Stimulated activated CD8-positive, alpha-beta memory T cell treated with anti-CD3 and anti-CD28 coated beads, Interleukin-15, amount 100 ng/mL, for 48 hours (primary cell): ENCODE results near the gene JAML.

ENCODE experiments used
- DNase-seq, 2 donors: peaks; one replicate each; pipeline ENCODE4 v3.0.0-alpha.2; 2020; ENCODE audit warnings: low read depth in 2 of 2

The JAML gene

DNA sequence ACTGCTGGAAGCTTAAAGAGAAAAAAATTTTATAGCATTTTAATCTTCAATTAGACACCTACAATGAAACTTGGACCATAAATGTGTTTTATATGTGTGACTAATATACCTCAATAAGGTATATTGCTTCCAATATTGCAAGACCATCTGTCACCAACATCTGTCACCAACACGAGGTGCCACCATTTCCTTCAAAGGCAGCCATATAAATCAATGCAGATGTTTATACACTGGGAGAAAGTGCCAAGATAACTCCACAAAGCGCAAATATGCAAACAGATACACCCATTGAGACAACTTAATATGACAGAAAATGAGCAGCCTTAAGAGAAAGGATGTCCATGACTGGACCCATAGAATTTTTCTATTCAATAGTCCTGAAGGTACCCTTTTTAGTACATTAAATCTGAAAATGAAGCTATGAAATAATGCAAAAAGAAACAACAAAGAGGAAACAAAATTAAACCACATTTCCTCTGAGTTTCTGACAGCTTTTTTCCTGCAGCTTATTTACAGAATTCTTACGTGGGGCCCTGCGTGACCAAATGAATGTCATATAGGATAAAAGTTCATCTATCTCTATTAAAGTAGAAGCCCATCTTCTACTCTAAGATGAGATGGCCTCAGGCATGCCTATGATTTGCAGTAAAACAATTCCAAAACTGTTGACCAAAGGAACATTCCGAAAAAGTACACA lies 14.8 kb upstream of the JAML start:
- no peak for DNase-seq

DNA sequence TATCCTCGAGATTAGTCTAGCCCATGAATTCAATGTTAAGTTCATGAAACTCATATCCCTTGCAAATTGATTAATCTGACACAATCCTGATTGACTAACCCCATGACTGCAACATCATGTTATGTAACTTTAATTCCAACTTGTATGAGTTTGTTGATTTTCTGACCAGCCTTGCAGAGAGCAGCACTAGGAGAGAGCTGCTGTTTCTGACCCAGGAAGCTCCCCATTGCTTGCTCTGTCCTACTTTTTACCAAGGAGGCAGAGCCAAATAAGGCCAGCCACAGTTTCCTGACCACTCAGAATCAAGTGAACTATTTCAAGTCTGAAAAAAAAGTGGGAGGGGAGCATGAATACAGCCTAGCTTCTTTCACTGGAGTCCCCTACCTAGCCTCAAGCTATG lies 14.1 kb upstream of the JAML start:
- DNase-seq, result no peak

DNA sequence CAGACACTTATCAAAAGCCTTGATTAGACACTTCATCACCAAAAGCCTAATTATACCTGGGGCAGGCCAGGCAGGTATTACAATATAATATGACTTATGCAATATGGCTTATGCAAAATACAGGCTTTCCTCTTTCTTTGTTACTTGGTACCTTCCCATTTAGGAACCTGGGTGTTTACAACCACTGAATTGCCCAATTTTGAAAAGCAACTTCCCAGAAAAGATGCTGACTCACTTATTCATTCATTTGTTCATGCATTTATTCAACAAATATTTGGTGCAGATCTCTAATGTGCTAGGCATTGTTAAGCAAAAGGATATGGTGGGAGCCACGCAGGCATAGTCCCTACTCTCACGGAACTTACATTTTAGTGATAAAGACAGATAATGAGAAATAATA lies 13.6 kb upstream of the JAML start:
- no peak for DNase-seq

DNA sequence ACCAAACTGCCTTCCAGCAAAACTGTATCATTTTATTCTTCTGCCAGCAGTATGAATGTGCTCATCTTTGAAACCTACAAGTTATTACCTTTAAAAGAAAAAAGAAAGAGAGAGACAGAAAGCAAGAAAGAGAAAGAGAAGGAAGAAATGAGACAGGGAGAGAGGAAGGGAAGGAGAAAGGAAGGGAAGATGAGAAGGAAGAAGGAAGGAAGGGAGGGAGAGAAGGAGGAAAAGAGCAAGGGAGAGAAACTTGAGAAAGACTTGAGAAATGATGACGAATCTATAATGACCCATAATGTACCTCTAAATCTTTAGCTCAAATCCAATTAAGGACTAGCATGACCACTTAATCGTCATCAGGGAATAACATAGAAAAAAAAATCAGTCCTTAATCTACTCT lies 11.4 kb upstream of the JAML start:
- no peak for DNase-seq

DNA sequence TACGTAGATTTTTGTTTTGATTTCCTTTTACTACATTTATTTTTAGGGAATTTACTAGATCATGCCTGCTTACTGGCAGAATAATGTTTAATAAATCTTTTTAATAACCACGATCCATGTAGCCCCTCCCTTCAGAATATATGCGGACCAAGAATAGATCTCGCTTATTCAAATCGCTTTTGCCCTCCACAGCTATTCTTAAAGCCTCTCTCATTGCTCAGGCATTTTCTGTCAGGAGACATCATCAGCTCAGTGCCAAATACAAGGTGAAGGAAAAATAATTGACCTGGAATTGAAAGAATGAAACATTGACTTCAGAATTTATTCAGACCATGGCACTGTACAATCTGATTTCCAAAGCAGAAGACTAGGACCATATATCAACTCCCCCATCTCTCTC lies 10.0 kb upstream of the JAML start:
- no peak for DNase-seq

DNA sequence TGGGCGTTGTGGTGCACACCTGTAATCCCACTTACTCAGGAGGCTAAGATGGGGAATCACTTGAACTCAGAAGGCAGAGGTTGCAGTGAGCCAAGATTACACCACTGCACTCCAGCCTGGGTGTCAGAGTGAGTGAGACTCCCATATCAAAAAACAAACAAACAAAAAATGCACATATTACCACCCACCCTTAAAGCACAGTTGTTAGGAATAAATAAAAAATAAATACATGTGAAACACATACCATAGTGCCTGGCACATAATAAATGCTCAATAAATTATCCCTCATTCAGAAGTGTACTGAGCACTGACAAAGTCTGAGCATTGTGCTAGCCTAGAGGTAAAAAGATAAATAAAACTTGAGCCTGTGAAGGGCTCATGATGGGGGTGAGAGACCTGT lies 9.0 kb upstream of the JAML start:
- no peak for DNase-seq

DNA sequence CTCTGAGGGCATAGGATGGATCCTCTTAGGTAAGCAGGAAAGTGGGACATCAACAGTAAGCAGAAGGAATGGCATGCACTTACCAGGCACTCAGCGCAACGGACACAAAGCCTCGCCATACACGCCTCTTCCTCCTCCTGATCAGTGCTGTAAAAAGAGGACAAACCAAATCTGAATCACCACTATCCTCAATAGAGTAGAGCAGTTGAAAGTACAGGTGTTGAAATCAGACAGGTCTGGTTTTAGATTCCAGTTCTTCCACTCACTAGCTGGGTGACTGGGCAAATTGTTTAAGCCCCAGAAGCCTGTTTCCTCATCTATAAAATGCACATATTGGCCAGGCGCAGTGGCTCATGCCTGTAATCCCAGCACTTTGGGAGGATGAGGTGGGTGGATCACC lies 8.6 kb upstream of the JAML start:
- no peak for DNase-seq

DNA sequence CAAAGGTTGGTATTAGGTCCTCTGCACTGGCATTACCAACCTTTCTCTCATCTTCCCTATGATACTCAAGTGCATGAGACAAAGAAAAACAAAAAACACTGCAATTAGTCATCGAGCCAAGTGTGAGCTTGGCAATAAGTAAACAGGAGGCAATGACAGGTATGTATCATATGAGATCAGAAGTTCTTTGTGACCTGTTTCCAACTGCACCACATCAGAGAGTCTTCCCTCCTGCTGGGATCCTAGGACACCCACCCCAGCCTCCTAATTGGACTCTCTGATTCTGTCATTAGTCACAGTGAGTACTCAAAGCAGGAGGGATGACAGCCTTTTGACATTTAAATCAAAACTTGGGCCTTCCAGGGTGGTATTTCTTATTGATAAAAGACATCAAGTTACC lies 7.8 kb upstream of the JAML start:
- no peak for DNase-seq

DNA sequence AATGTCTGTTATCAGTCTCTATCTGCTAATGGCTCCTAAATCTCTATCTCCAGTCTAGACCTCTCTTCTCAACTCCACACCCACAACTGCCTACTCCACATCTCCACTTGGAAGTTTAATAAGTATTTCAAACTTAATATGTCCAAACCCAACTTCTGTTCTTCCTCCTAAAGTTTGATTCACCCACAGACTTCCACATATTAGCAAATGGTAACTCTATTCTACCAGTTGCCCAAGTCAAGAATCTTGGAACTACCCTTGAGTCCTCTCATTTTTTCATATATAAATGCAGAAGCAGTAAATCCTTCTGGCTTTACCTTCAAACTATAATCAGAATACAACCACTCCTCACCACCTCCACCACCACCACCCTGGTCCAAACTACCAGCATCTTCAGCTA lies 6.7 kb upstream of the JAML start:
- DNase-seq, result no peak

DNA sequence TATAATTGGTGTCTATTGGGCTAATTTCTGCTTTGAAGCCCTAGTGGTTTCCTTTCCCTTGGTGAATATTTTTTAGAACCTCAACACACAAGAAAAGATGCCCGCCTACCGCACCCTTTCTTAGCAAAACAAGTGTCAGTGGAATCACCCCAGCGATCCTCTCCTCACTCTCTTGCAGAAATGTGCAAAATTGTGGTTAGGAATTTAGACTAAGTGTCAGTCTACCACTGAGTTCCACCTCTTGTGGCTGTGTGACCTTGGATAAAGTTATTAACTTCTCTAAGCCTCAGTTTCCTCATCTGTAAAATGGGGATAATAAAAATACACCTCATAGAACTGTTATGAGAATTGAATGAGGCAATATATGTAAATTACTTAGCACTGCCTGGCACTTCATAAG lies 5.3 kb upstream of the JAML start:
- no peak for DNase-seq

DNA sequence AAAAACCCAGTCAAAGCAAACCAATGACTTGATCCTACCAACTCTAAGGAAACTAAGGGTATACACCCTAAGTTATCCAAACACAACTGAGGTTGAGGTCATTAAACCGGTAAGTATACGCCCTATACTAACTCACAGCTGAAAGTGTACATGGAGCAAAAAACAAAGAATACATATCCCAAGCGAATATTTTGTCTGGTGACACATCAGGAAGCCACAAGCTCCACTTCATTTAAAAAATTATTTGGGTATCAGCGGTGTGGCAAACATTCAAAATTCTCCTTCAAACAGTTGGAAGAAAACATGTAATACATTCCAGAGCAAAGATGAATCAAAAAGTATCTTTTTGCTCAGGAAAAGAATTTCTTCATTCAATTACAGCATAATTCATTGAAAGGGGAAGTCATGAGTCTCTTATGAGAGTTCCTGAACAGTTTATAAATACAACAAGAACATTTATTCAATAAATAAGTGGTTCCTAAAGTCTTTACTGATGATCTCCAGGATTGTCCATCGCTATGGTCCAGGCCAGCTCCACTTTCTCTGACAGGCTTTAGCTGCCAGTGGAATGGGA lies 4.5 kb upstream of the JAML start:
- DNase-seq, result no peak

DNA sequence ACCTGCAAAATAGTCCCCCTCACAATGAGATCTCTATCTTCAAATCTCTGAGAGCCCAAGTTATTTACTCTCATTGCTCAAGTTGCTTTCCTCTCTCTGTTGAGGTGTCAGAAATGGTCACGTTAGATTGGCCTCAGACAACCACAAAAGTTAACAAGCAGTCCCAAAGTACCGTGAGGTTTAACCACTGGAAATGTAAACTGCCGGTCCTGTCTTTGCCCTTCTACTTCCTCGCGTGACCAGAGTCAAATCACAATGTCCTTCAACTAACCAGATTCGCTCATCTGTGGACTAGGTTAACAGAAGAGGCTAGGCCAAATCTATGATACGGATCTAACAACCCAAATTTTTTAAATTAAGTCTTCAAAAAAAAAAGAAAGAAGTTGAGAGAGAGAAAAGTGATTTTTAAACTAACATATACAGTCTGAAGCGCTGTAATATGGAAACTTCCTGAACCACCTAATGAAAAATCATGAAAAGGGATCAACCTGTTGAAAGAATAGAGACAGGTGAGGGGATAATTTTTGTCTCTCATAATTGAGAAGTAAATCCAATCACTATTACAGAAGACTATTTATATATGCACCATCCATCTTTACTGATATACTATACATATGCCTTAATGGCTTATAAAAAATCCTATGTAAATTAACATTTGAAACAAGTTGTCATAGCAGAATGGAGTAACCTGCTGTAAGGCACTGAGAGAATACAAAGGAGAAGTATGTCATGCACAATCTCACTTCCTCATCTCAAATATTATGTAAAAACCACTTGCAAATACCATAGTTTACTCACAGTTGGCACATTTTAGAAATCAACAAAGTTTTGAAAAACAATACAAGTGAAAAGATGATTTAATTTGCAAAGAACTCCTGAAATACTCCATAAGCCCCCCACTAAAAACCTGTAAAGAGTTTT lies 3.3 kb upstream of the JAML start:
- DNase-seq, result no peak

DNA sequence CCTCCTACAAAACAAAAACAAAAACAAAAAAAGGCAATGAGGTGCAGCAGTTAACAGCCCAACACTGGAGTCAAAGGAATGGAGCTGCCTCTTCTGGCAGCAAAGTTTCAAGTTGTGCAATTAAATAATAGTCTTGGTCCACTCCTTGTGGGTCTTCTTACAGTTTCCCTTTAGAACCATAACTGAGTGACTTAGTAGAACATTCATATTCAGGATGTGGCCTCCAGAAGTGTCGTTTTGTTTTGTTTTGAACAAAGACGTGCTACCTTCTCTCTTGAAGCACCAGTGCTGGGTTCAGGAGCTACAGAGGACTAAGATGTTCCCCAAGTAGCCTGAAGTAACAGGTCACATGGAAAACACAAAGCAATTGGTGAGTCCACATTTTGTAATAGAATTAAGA lies 2.0 kb upstream of the JAML start:
- DNase-seq, result no peak

DNA sequence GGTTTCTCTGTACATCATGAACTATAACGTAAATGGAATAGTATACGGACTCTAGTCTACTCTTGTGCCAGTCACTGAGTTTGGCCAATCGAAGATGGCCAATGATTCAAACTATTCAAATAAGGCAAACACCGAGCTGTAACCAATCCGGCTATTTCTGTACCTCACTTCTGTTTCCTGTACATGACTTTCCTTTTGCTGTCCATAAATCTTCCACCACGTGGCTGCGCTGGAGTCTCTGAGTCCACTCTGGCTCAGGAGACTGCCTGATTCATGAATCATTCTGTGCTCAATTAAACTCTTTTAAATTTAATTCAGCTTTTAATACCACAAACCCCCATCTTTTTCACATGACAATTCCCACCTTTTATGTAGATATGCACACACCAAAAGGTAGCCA lies 1.5 kb upstream of the JAML start:
- DNase-seq, result no peak

DNA sequence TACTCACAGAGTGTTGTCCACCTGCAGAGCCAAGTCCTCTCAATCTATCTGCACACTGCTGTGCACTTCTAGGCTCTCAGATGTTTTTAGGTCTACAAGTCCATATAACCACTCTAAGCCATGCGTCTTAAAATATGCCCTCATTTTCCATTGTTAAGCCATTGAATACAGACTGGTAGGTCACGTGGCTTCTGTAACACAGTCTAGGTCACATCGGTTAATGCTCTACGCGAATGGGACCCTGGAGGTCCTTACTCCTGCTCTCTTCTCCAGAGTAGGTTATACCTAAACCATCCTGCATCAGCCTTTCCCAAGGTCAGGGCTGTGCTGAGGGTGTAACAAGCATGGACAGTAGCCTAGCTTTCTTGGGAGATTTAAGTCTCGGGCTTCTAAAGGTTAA lies 819 bp downstream of the JAML start:
- no peak for DNase-seq

DNA sequence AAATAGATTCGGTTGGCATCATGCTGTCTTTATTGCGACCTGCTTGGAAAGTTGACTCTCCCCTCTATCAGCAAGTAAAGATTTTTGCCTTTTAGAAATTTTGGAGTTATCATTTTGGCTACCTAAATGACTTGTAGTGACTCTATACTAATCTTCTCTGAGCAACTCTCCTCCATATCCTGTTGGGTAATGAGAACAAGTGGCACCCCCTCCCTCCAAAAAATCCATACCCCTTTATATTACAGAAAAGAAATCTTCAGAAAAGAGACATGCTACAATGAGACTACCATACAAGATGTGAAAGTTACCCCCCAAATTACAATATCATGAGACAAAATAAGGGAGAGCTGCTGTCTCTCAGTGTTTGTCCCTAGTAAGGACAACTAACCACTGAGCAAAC lies 1.2 kb downstream of the JAML start:
- DNase-seq, result no peak

DNA sequence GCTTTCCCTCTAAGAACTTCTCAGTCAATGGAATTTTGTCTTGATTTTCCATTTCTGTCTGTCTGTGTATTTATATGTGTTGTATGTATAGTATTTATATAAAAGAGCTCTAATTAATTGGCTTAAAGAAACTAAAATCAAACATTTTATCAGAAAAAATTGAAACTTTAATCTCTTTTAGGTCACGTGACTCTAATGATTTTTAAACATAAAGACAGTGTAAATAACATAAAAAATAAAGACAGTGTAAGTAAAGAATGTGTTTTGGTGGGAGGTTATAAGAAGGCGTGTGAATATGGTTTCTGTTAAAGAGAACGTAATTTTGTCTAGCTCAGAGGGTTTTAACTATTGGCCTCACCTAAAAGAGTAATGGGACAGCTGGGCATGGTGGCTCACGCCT lies 2.4 kb downstream of the JAML start:
- DNase-seq, result no peak

DNA sequence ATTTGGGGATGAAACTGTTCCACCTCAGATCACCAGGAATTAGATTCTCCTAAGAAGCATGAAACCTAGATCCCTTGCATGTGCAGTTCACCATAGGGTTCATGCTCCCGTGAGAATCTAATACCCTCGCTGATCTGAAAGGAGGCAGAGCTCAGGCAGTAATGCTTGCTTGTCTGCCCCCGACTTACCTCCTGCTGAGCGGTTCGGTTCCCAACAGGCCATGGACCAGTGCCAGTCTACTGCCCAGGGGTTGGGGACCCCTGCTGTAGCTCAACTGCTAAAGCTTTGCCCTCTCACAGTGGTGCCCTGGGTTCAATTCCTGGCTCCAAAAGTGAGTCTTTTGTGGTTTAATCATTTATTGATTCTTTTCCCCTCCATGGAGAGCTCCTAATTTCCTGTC lies 3.4 kb downstream of the JAML start:
- DNase-seq, result no peak

DNA sequence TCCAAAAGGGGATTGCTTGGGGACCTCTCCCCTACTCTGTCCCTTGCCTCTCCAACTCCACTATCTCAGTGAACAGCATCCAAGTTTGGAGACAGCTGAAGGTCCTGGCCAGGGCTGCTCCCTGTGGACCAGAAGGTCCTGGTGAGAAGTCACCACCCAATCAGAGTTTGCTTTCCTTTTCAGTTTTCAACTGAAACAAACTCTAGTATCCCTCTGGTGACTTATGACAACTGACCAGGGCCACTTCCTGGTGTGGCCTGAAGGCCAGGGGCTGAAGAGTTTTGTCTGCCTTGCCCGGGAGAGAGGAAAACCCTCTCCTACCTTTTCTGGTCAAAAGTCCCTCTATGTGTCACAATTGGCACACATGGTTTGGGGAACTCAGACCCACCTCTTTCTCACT lies 5.1 kb downstream of the JAML start:
- no peak for DNase-seq

DNA sequence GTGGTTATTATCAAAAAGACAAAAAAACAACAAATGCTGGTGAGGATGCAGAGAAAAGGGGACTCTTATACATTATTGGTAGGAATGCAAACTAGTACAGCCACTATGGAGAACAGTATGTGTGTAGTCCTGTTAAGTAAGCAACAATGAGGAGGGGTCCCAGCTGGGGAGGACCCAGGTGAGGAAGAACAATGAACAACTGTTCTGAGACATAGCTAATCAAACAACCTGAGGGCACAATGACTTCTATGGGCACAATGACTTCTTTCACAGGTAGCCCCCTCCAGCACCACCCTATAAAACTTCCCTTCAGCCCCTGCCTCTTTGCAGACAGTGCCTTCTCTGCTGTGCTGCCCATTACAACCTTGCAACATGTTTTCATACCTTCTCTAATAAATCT lies 5.6 kb downstream of the JAML start:
- DNase-seq, result no peak

DNA sequence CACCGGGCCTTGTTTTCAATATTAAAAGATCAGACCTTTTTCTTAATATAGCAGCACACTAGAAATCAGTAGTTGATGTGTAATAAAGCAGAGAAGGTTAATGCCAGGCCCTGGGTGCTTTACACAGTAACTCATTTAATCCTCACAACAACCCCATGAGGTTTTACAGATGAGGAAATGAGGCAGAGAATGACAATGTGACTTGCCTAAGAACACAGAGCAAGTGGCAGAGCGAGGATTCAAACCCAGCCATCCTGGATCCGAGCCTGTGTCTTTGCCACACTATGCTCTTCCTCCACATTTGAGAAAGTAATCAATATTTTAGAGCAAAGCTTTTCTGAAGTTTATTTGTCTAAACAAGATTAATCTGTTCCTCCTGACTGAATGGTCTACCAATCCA lies 7.2 kb downstream of the JAML start:
- no peak for DNase-seq

DNA sequence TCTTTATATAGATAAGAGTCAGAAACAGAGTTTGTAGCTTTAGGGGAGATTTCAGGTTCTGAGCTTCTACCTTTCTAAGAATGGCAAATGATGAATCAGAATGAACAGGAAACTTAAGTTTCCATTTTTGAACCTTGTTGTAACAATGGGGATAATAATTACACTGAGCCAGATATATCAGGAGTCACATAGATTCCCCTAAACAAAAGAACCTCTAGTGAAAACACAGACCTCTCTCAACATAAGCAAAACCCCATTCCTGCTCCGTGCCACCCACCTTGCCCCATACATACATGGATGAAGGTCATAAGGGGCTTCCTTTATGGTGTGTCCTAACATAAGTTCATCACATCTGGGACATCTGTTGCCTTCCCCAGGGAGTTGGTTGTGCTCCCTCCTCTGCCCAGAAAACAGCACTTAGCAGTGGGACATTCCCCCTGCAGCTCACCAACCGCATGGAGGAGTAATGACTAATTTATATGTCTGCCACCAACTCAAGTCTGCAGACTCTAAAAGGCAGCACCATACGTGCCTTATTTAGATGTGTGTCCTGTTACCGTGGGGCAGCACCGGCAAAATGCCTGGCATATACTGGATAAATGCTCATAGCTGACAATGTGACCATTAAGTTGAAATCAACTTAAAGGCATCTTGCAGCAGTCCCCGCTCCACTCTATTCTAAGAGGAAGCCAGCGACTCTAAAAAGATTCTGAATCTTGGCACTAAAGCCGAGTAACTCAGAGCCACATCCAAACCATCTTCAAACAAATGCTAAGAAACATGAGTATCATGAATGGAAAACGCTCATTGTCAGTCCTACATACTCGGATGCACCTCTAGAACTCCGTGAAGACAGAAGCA lies 8.0 kb downstream of the JAML start:
- no peak for DNase-seq
